CD4-positive, alpha-beta T cell treated with Interleukin-21 for 1 hour (primary cell): ENCODE results near the gene ARMC8.

Experiments
- DNase-seq: peaks from one replicate; pipeline ENCODE4 v3.0.0-alpha.2; 2020

ARMC8 gene

DNA sequence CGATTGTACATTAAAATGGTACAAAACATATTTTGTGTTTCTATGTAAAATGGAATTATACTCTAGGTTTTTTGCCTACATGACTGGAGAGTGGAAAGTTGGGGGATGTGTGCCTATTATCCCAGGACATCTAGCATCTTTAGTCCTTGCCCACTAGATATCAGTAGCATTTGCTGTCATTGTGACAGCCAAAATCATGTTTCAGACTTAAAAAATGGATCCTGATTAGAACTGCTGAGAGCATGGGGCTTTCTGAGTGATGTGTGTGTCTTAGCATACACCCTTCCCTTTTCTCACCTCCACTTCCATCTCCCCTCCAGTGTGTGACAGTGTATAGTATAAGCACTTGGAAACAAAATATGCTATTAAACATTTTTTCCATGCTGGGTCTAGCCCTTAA is 13.3 kb downstream of the ARMC8 start:
- no peak for DNase-seq

DNA sequence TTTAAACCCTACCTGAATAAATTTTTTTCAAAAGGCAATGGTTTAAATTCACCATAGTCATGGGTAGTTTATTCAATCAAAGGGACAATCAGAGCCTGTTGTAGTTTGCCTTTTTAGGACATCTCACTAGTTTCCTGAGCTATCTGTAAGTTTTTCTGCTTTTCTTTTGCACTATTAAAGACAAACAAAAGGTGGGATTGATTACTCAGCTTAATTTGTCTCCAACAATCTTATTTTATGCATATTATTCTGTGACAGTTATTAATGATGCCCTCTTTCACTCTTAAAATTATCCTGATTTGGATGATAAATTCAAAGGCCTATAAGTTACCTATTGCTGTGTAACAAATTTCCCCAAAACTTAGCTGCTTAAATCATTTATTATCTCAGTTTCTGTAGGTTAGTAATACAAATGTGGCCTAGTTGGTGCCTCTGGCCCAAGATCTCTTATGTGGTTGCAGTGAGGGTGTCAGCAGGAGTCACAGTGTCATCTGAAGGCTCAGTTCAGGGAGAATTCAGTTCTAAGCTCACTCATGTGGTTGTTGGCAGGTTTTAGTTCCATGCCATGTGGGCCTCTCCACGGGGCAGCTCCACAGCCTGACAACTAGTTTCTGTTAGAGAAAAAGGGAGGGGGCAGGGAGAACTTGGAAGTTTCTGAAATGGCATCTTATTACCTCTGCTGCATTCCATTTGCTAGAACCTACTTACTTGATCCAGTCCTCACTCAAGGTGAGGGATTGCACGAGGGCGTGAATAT is 16.0 kb downstream of the ARMC8 start:
- DNase-seq, result no peak

DNA sequence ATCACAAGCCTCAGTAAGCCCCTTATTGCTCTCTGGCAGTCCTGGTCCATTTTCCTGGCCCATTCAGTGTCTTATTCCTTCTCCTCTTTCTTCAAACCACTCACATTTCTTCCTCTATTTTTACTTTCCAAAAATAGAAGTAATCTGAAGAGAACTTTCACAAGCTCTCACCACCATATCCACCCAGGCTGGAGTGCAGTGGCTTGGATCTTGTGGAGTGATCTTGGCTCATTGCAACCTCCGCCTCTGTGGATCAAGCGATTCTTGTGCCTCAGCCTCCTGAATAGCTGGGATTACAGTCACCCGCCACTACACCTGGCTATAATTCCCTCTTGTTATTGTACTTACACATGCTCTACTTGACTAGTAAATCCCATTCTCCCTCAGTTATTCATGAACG is 16.8 kb downstream of the ARMC8 start:
- DNase-seq, result no peak

DNA sequence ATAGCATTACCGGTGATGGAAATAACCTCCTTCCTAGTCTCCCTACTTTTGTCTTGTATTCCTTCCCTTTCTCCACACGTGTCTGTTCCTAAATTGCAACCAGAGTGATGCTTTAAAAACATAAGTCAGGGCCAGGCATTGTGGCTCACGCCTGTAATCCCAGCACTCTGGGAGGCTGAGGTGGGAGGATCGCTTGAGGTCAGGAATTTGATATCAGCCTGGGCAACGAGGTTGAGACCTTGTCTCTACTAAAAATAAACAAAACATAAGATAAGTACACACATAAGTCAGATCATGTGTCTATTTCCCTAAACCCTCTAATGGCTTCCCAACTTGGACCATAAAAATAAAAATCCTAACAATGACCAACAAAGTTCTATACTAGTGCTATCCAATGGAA is 18.4 kb downstream of the ARMC8 start:
- no peak for DNase-seq

DNA sequence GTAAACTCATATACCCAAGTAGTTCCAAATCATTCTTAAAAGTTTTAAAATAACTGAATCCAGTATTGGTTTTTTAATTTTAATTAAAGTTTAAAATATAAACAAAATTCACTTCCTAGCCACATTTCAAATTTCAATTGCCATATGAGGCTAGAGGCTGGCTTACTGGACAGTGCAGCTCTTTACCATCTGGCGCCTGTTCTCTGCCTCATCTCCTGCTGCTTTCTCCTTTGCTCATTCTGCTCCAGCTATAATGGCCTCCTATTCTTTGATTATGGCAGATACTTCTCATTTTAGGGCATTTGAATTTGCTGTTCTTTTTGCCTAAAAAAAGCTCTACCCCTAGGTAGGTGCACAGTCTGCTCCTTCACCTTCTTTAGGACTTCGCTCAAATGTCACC is 19.1 kb downstream of the ARMC8 start:
- no peak for DNase-seq

DNA sequence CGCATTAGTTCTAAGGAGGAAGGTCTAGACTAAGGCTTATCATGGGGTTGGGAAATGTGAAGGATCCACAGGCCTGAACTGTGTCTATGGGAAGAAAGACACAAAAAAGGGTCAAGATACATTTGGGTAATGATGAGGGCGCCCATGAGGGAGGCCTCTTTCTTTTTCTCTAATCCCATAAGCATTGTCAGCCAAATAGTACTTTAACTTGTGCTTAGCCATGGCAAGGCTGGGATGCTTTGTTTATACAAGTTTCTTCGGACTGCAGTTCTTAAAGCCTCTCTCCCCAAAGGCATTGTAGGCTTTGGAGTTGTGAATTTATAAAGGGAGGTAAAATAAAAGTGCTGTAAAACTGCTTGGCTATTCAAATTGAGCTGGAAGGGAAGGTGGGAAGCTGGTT is 23.4 kb downstream of the ARMC8 start:
- no peak for DNase-seq

DNA sequence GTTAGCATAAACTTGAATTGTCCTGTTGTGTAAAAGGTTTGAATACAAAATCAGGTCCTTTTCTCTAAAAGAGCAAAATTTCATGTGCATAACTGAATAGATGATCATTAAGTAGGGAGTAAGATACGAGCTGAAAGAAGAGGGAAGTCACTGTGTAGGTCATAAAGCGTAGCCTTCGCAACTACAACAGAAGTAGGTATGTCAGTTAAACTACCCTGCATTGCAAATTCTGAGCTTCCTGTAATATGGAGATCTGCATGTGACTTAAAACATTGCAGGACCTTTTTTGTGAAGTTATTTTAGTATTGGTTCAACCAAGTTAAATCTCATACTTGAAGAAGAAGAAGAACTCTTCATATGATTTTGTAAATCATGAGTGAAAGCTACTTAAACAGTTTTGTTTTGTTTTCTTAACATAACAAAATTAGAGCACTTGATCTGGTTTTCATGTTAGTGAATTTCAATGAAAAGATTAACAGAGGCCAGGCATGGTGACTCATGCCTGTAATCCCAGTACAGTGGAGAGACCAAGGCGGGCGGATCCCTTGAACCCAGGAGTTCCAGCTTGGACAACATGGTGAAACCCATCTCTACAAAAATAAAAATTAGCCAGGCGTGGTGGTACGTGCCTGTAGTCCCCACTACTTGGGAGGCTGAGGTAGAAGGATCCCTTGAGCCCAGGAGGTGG is 26.4 kb downstream of the ARMC8 start:
- DNase-seq, result no peak

DNA sequence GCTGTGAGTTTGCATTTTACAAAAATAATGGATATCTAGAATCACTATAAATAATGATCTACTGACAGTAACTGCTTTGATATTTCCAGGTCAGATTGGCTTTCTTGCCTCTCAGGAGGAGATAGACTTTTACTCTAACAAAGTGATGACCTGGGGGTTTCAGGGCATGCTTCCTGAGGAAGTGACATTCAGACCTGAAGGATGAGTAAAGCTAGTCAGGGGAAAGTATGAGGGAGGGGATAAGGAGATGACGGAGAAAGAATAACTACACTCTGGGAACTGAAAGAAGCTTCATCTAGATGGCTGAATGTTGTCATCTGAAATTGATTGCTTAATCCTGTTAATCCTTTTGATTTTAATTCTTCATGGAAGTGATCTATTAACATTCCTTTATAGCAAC is 32.2 kb downstream of the ARMC8 start:
- DNase-seq, result no peak

DNA sequence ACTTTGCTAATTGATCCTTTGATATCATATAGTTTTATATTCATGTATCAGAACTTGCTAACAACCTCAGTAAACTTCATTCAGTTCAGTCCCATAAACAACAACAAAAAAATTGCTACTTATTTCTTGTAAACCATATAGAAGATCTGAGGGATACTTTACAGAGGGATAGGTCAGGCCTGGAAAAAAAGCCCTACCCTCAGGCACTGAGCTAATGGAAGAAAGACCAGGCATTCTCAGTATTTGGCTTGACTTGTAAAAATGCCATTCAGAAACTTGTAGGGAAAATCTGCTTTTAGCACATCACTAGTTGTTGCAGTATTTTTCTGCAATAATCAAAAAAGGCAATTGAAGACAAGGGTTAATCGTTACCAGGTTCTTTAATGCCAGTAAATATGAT is 33.1 kb downstream of the ARMC8 start:
- DNase-seq, result no peak

DNA sequence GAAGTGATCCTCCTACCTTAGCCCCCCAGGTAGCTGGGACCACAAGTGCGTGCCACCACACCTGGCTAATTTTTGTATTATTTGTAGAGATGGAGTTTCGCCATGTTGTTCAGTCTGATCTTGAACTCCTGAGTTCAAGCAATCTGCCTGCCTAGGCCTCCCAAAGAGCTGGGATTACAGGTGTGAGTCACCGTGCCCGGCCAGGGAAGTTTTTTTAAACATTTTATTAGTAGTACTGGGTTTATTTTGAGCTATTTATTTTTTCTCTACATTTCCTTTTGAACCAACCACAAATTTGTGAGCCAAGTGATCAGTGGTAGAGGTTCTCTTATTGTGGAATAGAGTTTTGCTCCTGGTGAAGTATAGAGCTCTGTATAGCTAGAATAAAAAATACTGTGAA is 33.7 kb downstream of the ARMC8 start:
- no peak for DNase-seq

DNA sequence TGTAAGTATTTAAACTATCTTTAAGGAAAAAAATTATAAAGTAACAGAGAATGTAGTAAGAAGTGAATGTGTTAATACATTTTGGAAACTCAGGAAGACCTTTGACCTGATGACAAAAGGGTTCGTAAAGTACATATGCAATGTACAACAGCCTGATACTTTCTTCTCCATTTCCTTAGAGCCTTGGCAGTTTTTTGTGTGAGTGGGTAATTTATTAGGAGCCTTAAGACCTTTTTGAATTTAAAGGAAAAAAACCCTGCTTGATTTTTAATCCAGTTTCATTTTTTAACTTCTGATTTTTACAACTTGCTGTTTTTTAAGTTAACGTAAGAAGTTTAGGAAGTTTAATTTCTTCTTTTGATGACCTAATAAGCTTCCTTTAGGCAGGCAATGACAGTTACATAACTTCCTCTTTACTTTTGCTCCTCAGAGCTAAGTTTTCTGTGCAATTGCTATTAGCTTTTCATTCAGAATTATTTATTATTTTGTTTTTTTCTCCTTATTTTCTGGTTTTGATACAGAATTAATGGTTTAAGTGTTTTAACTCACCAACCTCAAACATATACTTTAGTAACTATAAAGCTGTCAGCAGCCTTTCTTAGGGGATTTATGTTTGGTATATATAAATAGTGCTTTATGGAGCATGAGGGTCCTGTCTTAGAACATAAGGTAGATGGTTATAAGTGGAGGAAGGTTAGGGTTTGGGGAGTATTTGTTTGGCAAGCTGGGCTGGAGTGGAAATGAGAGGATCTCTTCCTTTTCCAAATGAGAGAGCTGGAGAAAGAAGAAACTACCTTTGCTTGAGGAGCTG is 35.2 kb downstream of the ARMC8 start:
- no peak for DNase-seq

DNA sequence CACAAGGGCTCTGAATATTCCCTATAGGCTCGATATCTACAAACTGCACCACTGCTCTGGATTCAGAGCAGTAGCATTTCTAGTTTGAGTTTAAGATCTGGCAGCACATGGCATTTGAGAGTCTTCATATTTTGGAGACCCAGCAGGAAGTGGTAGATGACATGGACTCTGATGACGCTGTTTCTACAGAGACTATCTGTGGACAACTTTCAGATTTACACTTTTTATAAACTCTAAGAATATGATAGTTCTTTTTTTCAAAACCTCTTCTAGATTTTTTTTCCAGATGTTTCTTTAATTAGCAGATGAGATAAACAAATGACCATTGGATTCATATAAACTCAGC is 35.8 kb downstream of the ARMC8 start:
- DNase-seq, result no peak

DNA sequence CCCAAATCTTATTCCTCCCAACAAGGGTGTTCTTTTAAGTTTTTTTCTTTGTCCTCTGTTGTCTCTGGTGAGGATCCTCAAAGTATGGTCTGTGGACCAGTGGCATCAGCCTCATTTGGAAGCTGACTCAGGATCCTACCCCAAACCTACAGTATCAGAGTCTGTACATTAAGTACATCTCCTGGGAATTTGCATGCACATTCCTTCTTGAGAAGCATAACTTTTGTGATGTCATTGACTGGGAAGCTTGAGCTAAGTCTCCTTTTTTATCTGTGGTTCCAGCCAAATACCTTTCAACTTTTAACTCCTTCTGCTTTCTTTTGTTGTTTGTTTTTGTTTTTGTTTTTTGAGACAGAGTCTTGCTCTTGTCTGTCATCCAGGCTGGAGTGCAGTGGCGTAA is 40.5 kb downstream of the ARMC8 start:
- no peak for DNase-seq

DNA sequence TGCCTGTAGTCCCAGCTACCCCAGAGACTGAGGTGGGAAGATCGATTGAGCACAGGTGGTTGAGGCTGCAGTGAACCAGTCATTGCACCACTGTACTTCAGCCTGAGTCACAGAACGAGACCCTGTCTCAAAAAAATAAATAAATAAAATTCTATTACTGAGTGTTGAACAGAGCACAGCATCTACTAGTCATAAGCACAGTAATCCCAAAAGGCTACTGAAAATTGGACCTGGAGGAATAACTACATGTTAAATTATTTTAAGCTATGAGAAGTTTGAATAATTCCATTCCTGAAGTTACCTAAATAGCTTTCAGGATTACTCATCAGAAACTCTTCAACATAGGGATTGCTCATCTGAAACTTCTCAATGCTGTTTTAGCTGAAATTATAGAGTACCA is 43.4 kb downstream of the ARMC8 start:
- no peak for DNase-seq

DNA sequence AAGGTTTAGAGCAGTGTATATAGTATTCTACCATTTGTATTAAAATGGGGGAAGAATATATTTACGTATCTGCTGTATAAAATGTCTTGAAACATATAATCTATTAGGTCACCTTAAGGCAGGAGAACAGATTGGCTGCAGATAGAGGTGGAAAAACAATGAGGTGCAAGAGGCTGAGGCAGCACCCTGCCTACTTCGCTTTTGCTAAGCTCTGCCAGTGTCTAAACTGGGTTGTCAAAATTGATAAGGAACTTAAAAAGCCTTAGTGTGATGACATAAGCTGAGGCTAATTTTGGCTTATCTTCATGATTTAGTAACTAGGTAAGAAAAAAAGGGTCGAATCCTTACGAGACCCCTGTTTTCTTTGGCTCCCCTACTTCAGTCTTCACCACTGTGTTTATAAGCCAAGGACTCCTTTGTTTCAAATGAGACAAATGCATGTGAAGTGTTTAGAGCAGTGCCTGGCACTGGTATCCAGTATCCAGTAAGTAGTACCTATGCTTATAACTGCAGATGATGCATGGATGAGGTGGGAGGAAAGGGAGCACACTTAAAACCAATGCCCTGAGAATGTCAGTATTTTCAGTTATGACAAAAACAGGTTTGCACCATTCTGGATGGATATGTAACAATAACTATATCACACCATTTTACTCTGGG is 45.7 kb downstream of the ARMC8 start:
- no peak for DNase-seq

DNA sequence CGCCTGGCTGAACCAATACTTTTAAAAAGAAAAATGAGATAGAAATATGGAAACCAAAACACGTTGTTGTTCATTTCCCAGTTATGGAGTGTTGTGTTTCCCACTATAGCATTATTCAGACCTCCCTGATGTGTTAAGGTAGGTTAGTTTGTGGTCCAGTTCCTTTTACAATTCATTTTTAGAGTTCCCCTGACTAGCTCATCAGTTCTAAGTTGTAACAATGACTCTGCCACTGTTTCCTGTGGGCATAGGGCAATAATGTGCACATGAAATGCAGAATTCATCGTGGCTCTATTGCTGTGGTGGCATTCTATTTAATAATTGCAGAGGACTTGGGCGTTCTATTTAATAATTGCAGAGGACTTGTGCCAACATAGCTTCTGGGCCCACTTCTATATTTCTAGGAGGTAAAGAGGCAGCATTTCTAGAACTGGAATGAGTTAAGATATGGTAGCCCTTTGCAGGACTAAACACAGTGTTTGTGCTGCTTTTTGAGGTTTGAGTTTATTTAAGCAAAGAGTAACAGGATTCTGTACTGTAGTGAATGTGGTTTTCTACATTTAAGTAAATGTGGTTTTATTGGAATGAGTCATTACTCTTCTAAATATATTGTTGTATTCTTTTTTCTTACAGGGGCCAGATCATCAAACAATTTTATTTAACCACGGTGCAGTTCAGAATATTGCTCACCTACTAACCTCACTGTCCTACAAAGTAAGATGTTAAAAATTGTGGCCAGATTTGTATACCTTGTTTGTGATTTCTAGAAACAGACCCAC is 47.5 kb downstream of the ARMC8 start:
- DNase-seq, result no peak

DNA sequence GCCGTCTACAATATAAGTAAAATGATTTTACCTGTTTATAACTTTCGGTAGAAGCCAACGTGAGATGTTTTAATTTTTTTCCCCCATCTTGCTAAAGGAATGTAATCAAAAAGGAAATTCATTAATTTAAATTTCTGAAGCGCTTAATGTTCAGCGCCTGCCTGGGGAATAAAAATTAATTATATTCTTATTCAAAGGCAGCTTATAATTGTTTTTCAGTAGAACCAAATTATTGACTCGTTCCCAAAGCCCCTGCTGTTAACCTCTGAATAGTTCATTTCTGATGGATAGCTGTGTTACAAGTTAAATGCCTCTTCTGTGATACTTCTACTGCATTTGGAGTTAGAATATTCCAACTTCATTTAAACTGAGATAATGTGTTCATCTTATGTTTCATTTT is 51.6 kb downstream of the ARMC8 start:
- no peak for DNase-seq

DNA sequence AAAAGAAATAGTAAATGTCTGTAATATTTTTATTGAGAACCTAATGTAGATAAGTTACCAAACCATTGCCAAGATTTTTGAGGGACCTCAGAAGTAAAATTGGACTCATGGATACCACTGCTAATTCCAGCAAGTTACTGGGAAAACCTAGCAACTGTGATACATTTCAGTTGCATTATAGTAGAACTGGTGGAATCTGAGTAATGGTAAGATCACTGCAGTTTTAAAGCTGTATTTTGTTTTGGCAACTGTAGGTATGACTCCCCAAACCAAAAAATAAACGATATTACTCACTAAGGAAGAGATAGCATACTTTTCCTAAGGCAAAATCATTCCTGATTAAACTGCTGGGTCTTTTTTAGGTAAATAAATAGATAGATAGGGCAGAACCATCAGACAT is 54.0 kb downstream of the ARMC8 start:
- DNase-seq, result no peak

DNA sequence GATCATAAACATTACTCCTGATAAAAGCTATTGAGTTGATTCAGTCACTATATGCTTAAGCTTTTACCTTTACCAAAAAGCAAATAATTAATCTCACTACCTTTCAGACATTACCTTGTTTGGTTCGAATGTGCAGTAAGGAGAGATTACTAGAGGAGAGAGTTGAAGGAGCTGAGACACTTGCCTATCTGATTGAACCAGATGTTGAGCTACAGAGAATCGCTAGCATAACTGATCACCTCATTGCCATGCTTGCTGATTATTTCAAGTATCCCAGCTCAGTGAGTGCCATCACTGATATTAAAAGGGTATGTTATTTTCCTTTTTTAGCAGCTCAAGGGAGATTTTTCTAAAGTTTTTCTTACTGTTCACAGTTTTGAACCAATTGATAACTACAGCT is 54.6 kb downstream of the ARMC8 start:
- no peak for DNase-seq

DNA sequence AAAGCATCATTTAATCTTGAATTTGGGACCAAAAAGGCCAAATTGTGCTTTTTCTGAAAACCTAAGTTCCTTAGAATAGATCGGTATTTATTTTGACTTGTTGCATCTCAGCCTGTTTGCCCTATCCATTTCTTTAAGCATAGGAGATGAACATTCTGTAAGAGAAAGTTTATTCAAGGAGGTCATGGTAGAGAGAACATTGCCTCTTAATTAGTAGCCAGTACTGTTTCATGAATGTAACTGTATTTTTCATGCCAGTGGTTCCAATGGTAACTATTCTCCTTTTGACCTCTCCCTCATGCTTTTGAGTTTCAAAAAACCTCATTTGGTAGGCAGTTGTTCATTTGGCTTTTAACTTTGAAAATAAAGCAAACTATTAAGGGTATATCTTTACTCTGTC is 55.4 kb downstream of the ARMC8 start:
- no peak for DNase-seq

DNA sequence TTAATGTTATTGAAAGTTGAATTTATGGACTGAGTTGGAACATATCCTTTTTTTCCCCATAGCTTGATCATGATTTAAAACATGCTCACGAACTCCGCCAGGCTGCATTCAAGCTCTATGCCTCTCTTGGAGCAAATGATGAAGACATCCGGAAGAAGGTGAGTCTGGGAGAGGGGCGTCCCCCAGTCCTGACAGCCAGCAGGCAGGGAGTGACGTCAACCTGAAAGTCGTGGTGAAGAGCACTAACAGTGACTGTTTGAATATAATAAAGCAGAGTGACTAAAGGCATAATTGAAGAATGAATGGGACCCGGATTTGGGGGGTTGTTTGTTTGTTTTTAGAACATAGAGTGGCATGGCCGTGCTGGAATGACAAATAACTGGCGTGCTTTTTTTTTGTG is 57.9 kb downstream of the ARMC8 start:
- DNase-seq, result no peak

DNA sequence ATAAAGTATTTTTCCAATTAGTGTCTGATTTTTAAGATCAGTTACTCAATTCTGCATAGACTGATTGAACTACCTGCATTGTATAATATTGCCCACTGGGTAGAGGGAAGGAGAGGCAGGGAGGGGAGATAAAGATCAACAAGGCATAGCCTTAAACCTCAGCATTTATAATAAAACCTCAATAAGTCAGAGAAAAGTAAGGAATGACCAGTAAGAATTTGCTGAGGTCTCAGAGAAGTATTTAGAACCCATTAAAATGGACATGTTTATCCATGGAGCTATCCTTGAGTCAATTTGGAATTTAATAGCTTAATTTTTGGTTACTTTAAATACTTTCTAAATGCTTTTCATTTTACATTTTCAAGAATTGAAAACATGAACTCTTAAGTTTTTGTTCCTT is 62.5 kb downstream of the ARMC8 start:
- no peak for DNase-seq

DNA sequence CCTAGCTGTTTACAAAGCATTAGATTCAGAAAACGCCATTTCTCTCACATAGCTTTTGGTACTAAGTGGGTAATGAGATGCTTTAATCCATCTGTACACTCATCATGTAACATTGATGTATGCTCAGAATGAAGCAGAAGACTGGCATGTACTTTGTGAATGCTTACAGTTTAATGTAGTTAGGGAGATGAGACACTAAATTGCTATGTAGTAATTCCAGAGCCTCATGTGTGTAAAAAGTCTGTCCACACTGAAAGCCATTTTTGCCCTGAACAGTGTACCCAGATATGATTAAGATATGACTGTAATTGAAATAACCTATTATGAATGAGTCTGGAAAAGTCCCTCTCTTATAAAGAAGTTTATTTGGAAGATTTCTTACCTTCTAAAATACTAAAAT is 66.5 kb downstream of the ARMC8 start:
- no peak for DNase-seq
